M059J (cell line): ENCODE data around the gene KCNT2. TPM values are rescaled to one million over a fixed set of nuclear protein-coding genes. Genes with fewer than 3 reads are reported as not detected.
"Not testable (repeated sequence)": the region's sequence is repeated elsewhere in the genome, so short reads cannot be mapped to it uniquely, and the experiment has no call there.

ENCODE experiments used
- DNase-seq: peaks from one replicate; pipeline ENCODE4 v3.0.0-alpha.2; 2012; ENCODE audit warnings: low read depth
- total RNA-seq: library from RNA; depleted of rRNA; stranded (reverse); fragments of >200 nt; shearing (Covaris generic); gene quantifications from 2 replicates; pipeline ENCODE4 v1.2.3, GENCODE V29; 2014; rRNA removed

The KCNT2 gene
- 1.9 and 2.3 TPM in 2 replicates for total RNA-seq

- peak; percentile 68 for DNase-seq
Observed at GRCh38 chr1:196608390-196609369, at the start of gene KCNT2. Gene KCNT2 (minus strand): TSS chr1:196608440. CDS start chr1:196608309, 131 bp downstream.

- DNase-seq: no peak
Observed at GRCh38 chr1:196655494-196655893, 47.3 kb upstream of the KCNT2 start.

GRCh38 chr1:196655071-196655470 lies 46.8 kb upstream of the KCNT2 start:
- DNase-seq: no peak

GRCh38 chr1:196654271-196654670 lies 46.0 kb upstream of the KCNT2 start:
- DNase-seq: no peak

- DNase-seq: peak; percentile 84
Observed at GRCh38 chr1:196651637-196652215, 43.5 kb upstream of the KCNT2 start, which contains the start of gene CFH. Gene CFH (plus strand): TSS chr1:196652043. CDS start chr1:196652118, 75 bp downstream.

GRCh38 chr1:196651079-196651478 lies 42.8 kb upstream of the KCNT2 start:
- DNase-seq: no peak

- DNase-seq: no peak
Observed at GRCh38 chr1:196650403-196650802, 42.2 kb upstream of the KCNT2 start.

- no peak for DNase-seq
Observed at GRCh38 chr1:196649990-196650389, 41.8 kb upstream of the KCNT2 start.

GRCh38 chr1:196640976-196641375 lies 32.7 kb upstream of the KCNT2 start:
- DNase-seq: no peak

- not testable (repeated sequence) for DNase-seq
Observed at GRCh38 chr1:196639291-196639690, 31.1 kb upstream of the KCNT2 start.

- no peak for DNase-seq
Observed at GRCh38 chr1:196638466-196638865, 30.2 kb upstream of the KCNT2 start.

GRCh38 chr1:196637606-196638005 lies 29.4 kb upstream of the KCNT2 start:
- DNase-seq: no peak

GRCh38 chr1:196628838-196629237 lies 20.6 kb upstream of the KCNT2 start:
- DNase-seq: no peak

- no peak for DNase-seq
Observed at GRCh38 chr1:196623079-196623478, 14.8 kb upstream of the KCNT2 start.

- no peak for DNase-seq
Observed at GRCh38 chr1:196619721-196620120, 11.5 kb upstream of the KCNT2 start.

GRCh38 chr1:196611873-196612272 lies 3.6 kb upstream of the KCNT2 start:
- DNase-seq: no peak

- DNase-seq: no peak
Observed at GRCh38 chr1:196609370-196609737, 1.1 kb upstream of the KCNT2 start.

GRCh38 chr1:196607981-196608380 lies 259 bp downstream of the KCNT2 start:
- peak; percentile 9 for DNase-seq

- no peak for DNase-seq
Observed at GRCh38 chr1:196603651-196604050, 4.6 kb downstream of the KCNT2 start.

- no peak for DNase-seq
Observed at GRCh38 chr1:196598942-196599748, 9.1 kb downstream of the KCNT2 start.

GRCh38 chr1:196594700-196595099 lies 13.5 kb downstream of the KCNT2 start:
- DNase-seq: no peak

- no peak for DNase-seq
Observed at GRCh38 chr1:196593955-196594354, 14.3 kb downstream of the KCNT2 start.
